Thyroid gland (tissue), 4 donors: Measurements from ENCODE around the gene SPC25.

Source experiments
- CTCF ChIP-seq, 6 experiments: fragments of 200-600 bp in 3 of 6; fragments of 450-650 bp in 3 of 6; sonication (generic) in 3 of 6; IDR thresholded peaks; one replicate each; pipeline ENCODE4 v1.5.1; 2016 to 2019; ENCODE audit warnings: antibody characterized with exemption in 6 of 6, mild to moderate bottlenecking in 2 of 6, inconsistent platforms in 1 of 6, moderate library complexity in 1 of 6
- POLR2A ChIP-seq, 2 donors: fragments of 450-650 bp; IDR thresholded peaks; one replicate each; pipeline ENCODE4 v1.6.1; 2017; ENCODE audit warnings: antibody characterized with exemption in 2 of 2, mild to moderate bottlenecking in 2 of 2, moderate library complexity in 1 of 2

- TF ChIP-seq POLR2A (IDR thresholded peaks at IDR 0.05) = no peak
- TF ChIP-seq CTCF (IDR thresholded peaks at IDR 0.05) = no peak
Measured at GRCh38 chr2:168851674-168852320, 38.4 kb downstream of the SPC25 start.
